Prostate gland (tissue), 2 donors: ENCODE data around the gene SLC37A1.

ENCODE experiments used
- CTCF ChIP-seq, 4 experiments: fragments of 200-600 bp in 2 of 4; fragments of 450-650 bp in 2 of 4; sonication (generic) in 2 of 4; IDR thresholded peaks; 1 replicate in 3 of 4; 2 replicates in 1 of 4; pipeline ENCODE4 v1.5.1; 2016 to 2019; ENCODE audit warnings: antibody characterized with exemption in 4 of 4, mild to moderate bottlenecking in 2 of 4, moderate library complexity in 2 of 4
- POLR2A ChIP-seq: fragments of 450-650 bp; IDR thresholded peaks from one replicate; pipeline ENCODE4 v1.6.1; 2016; ENCODE audit warnings: antibody characterized with exemption, mild to moderate bottlenecking

GRCh38 chr21:42623694-42624093 lies 110.0 kb downstream of the SLC37A1 start:
- TF ChIP-seq CTCF (IDR thresholded peaks at IDR 0.05) (no peak), POLR2A (no peak)
